Neural cell (in vitro differentiated cells): ENCODE measurements around the gene PRUNE2. TPM values are rescaled to one million over a fixed set of nuclear protein-coding genes. Genes with fewer than 3 reads are reported as not detected.

Source experiments
- H2AFZ ChIP-seq: fragments of 200-600, 300-800 bp; sonication (generic), shearing (Covaris generic); 2 replicates; pipeline ENCODE4 v1.6.0; 2014; ENCODE audit warnings: low read depth, mild to moderate bottlenecking, antibody characterized with exemption, low read length, moderate library complexity
- H3F3A ChIP-seq: fragments of 200-600 bp; shearing (Covaris generic); 2 replicates; pipeline ENCODE4 v1.6.1; 2016; ENCODE audit warnings: mild to moderate bottlenecking, moderate library complexity, mixed read lengths, antibody characterized with exemption, low read length; ENCODE audit not compliant: insufficient read depth, poor library complexity, severe bottlenecking
- H3K27ac ChIP-seq: fragments of 200-600, 300-800 bp; sonication (generic), shearing (Covaris generic); 2 replicates; pipeline ENCODE4 v1.5.1; 2014; ENCODE audit warnings: mild to moderate bottlenecking, low read length, moderate library complexity
- H3K27me3 ChIP-seq: fragments of 300-800, 200-600 bp; sonication (generic), shearing (Covaris generic); 2 replicates; pipeline ENCODE4 v1.6.0; 2014; ENCODE audit warnings: mild to moderate bottlenecking, low read depth, low read length, moderate library complexity; ENCODE audit not compliant: insufficient read depth
- H3K36me3 ChIP-seq: fragments of 300-800, 200-600 bp; sonication (generic), shearing (Covaris generic); 2 replicates; pipeline ENCODE4 v1.5.1; 2014; ENCODE audit warnings: mild to moderate bottlenecking, antibody characterized with exemption, low read length, moderate library complexity; ENCODE audit not compliant: insufficient read depth
- H3K4me2 ChIP-seq: fragments of 300-800, 200-600 bp; sonication (generic), shearing (Covaris generic); 2 replicates; pipeline ENCODE4 v1.6.0; 2014; ENCODE audit warnings: mild to moderate bottlenecking, low read length
- H3K4me3 ChIP-seq: fragments of 300-800, 200-600 bp; sonication (generic), shearing (Covaris generic); 2 replicates; pipeline ENCODE4 v1.5.1; 2014; ENCODE audit warnings: mild to moderate bottlenecking, low read length, moderate library complexity
- H3K79me2 ChIP-seq: fragments of 200-600 bp; shearing (Covaris generic); replicated peaks from 2 replicates; pipeline ENCODE4 v1.6.0; 2014; ENCODE audit warnings: mild to moderate bottlenecking, low read length, moderate library complexity; ENCODE audit not compliant: insufficient read depth
- H3K9ac ChIP-seq: fragments of 300-800, 200-600 bp; sonication (generic), shearing (Covaris generic); 2 replicates; pipeline ENCODE4 v1.6.1; 2016; ENCODE audit warnings: mild to moderate bottlenecking, low read length, mixed read lengths
- H3K9me2 ChIP-seq: fragments of 200-600 bp; shearing (Covaris generic); 2 replicates; pipeline ENCODE4 v1.6.1; 2016; ENCODE audit warnings: mild to moderate bottlenecking, low read length, mixed read lengths; ENCODE audit not compliant: insufficient read depth
- H3K9me3 ChIP-seq: fragments of 200-600, 300-800 bp; sonication (generic), shearing (Covaris generic); 2 replicates; pipeline ENCODE4 v1.6.1; 2016; ENCODE audit warnings: mild to moderate bottlenecking, mixed run types, low read length, moderate library complexity, mixed read lengths
- H4K20me1 ChIP-seq: fragments of 200-600 bp; shearing (Covaris generic); 2 replicates; pipeline ENCODE4 v1.6.1; 2016; ENCODE audit warnings: mild to moderate bottlenecking, mixed run types; ENCODE audit not compliant: insufficient read depth
- CTCF ChIP-seq: fragments of 450-650 bp; IDR thresholded peaks from 2 replicates; pipeline ENCODE4 v1.5.1; 2014; ENCODE audit warnings: antibody characterized with exemption, mild to moderate bottlenecking, moderate library complexity; ENCODE audit not compliant: poor library complexity, severe bottlenecking
- EP300 ChIP-seq: fragments of 450-650 bp; conservative IDR thresholded peaks from 2 replicates; pipeline ENCODE4 v1.6.1; 2014; ENCODE audit warnings: antibody characterized with exemption, mild to moderate bottlenecking, moderate library complexity; ENCODE audit not compliant: poor library complexity, severe bottlenecking
- EZH2 ChIP-seq: fragments of 200-600, 300-800 bp; shearing (Covaris generic), sonication (generic); IDR thresholded peaks from 2 replicates; pipeline ENCODE4 v1.6.1; 2014; ENCODE audit warnings: antibody characterized with exemption, low read length, borderline replicate concordance, mild to moderate bottlenecking; ENCODE audit not compliant: insufficient read depth, poor library complexity, severe bottlenecking
- MXI1 ChIP-seq: fragments of 450-650 bp; conservative IDR thresholded peaks from 2 replicates; pipeline ENCODE4 v1.6.1; 2014; ENCODE audit warnings: antibody characterized with exemption, mild to moderate bottlenecking; ENCODE audit not compliant: poor library complexity, severe bottlenecking
- POLR2AphosphoS5 ChIP-seq: IDR thresholded peaks from 2 replicates; pipeline ENCODE4 v1.6.1; 2012
- RAD21 ChIP-seq: fragments of 450-650 bp; conservative IDR thresholded peaks from 2 replicates; pipeline ENCODE4 v1.6.1; 2014; ENCODE audit warnings: antibody characterized with exemption, mild to moderate bottlenecking, moderate library complexity
- REST ChIP-seq: IDR thresholded peaks from 2 replicates; pipeline ENCODE4 v1.6.1; 2012; ENCODE audit warnings: borderline replicate concordance
- SMC3 ChIP-seq: fragments of 450-650 bp; conservative IDR thresholded peaks from 2 replicates; pipeline ENCODE4 v1.6.1; 2014; ENCODE audit warnings: antibody characterized with exemption, mild to moderate bottlenecking, moderate library complexity; ENCODE audit not compliant: poor library complexity
- TAF1 ChIP-seq: IDR thresholded peaks from 2 replicates; pipeline ENCODE4 v1.6.1; 2012; ENCODE audit warnings: low read depth
- polyA plus RNA-seq: library from polyadenylated mRNA; depleted of rRNA; stranded (reverse); fragments of >200 nt; gene quantifications from 2 replicates; pipeline ENCODE4 v1.2.3, GENCODE V29; 2014

PRUNE2 gene
- polyA plus RNA-seq, 1 donor from 2014 or later: 9.7 TPM

- TF ChIP-seq MXI1 (no peak), SMC3 (no peak), RAD21 (no peak), REST (no peak), EZH2 (no peak), POLR2AphosphoS5 (no peak), CTCF (no peak)
- Histone ChIP-seq H3K27ac (no peak overlapping the region), H3K9me2 (no peaks in the 10 kb centered on the region), H4K20me1 (no peaks in the 10 kb centered on the region), H3K27me3 (no peaks in the 10 kb centered on the region), H3K9me3 (no peaks in the 10 kb centered on the region), H3K4me2 (no peak overlapping the region), H2AFZ (no peak overlapping the region), H3K9ac (no peak overlapping the region), H3K79me2 (no peaks in the 10 kb centered on the region), H3K4me3 (no peak overlapping the region), H3F3A (no peaks in the 10 kb centered on the region), H3K36me3 (no peaks in the 10 kb centered on the region)
Measured at GRCh38 chr9:76634356-76635054, 271.4 kb downstream of the PRUNE2 start.

GRCh38 chr9:76630916-76631315, 275.0 kb downstream of the PRUNE2 start:
- Histone ChIP-seq H3K36me3 (no peaks in the 10 kb centered on the region), H3K4me2 (no peak overlapping the region), H3K9me3 (no peaks in the 10 kb centered on the region), H3F3A (no peaks in the 10 kb centered on the region), H3K27me3 (no peaks in the 10 kb centered on the region), H3K9me2 (no peaks in the 10 kb centered on the region), H3K79me2 (no peaks in the 10 kb centered on the region), H2AFZ (no peak overlapping the region), H3K4me3 (no peak overlapping the region), H3K27ac (no peak overlapping the region), H4K20me1 (no peaks in the 10 kb centered on the region), H3K9ac (no peak overlapping the region)
- TF ChIP-seq RAD21 (no peak), MXI1 (no peak), EZH2 (no peak), CTCF (no peak), TAF1 (no peak), POLR2AphosphoS5 (no peak), REST (no peak), EP300 (no peak), SMC3 (no peak)
